Cardiac muscle cell (in vitro differentiated cells and primary cell): ENCODE data around the gene S100B. TPM values are rescaled to one million over a fixed set of nuclear protein-coding genes. Genes with fewer than 3 reads are reported as not detected.

Source experiments
- DNase-seq, 2 donors: peaks; one replicate each; pipeline versions ENCODE4 v3.0.0 to v3.0.0-alpha.2; 2010 to 2017; ENCODE audit warnings: low read depth in 1 of 2, low spot score in 1 of 2
- H3K27ac ChIP-seq: fragments of 200-600 bp; sonication (generic); 2 replicates; pipeline ENCODE4 v1.5.1; 2016
- H3K27me3 ChIP-seq: fragments of 200-600 bp; sonication (generic); 2 replicates; pipeline ENCODE4 v1.6.0; 2016; ENCODE audit warnings: control low read depth
- H3K36me3 ChIP-seq: fragments of 200-600 bp; sonication (generic); 2 replicates; pipeline ENCODE4 v1.5.1; 2016; ENCODE audit warnings: control low read depth
- H3K4me1 ChIP-seq: fragments of 200-600 bp; sonication (generic); 2 replicates; pipeline ENCODE4 v1.8.1; 2017; ENCODE audit warnings: low read depth, mild to moderate bottlenecking, mixed run types
- H3K4me3 ChIP-seq: fragments of 200-600 bp; sonication (generic); 2 replicates; pipeline ENCODE4 v1.5.1; 2016; ENCODE audit warnings: mild to moderate bottlenecking
- H3K9me3 ChIP-seq: fragments of 200-600 bp; sonication (generic); 2 replicates; pipeline ENCODE4 v1.5.1; 2017; ENCODE audit warnings: low read depth, mild to moderate bottlenecking, control low read depth
- CTCF ChIP-seq: IDR thresholded peaks from 2 replicates; pipeline ENCODE4 v1.5.1; 2012; ENCODE audit warnings: low read depth, mild to moderate bottlenecking, low read length
- polyA plus RNA-seq: library from polyadenylated mRNA; unstranded; fragments of >200 nt; fragmentation: Nextera tagmentation; extraction: Ambion mirVana; gene quantifications from 2 replicates; pipeline ENCODE4 v1.2.1, GENCODE V29; 2016
- total RNA-seq: library from RNA; depleted of rRNA; stranded (reverse); fragments of >200 nt; gene quantifications from 2 replicates; pipeline ENCODE4 v1.2.3, GENCODE V29; 2016

S100B gene
- total and polyA plus RNA-seq, 2 experiments from 2014 or later, result 0.16 to 0.21 TPM

- Histone ChIP-seq H3K4me3 (no peak overlapping the region), H3K4me1 (no peaks in the 10 kb centered on the region), H3K9me3 (no peaks in the 10 kb centered on the region), H3K27me3 (no peaks in the 10 kb centered on the region), H3K36me3 (no peaks in the 10 kb centered on the region), H3K27ac (no peak overlapping the region)
- no peak for DNase-seq
- no peak for TF ChIP-seq CTCF
These were observed 11.2 kb upstream of the S100B start for GRCh38 chr21:46616050-46616449.

- TF ChIP-seq CTCF, result no peak
- Histone ChIP-seq H3K36me3 (no peaks in the 10 kb centered on the region), H3K27me3 (no peaks in the 10 kb centered on the region), H3K4me1 (no peaks in the 10 kb centered on the region), H3K9me3 (no peaks in the 10 kb centered on the region), H3K27ac (no peak overlapping the region), H3K4me3 (no peak overlapping the region)
- no peak for DNase-seq
These were observed 8.5 kb upstream of the S100B start for GRCh38 chr21:46613391-46613790.

- Histone ChIP-seq H3K4me3 (no peak overlapping the region), H3K36me3 (no peaks in the 10 kb centered on the region), H3K4me1 (peaks cover 4% of the 10 kb centered on the region), H3K9me3 (no peaks in the 10 kb centered on the region), H3K27me3 (no peaks in the 10 kb centered on the region), H3K27ac (no peak overlapping the region)
- DNase-seq, result no peak
- no peak for TF ChIP-seq CTCF
These were observed 5.3 kb upstream of the S100B start for GRCh38 chr21:46610018-46610701.

- H3K36me3 ChIP-seq, result no peaks in the 10 kb centered on the region
- H3K9me3 ChIP-seq, result no peaks in the 10 kb centered on the region
- peaks cover 4% of the 10 kb centered on the region for H3K4me1 ChIP-seq
- no peak for DNase-seq
- no peak overlapping the region for H3K4me3 ChIP-seq
- H3K27ac ChIP-seq, result no peak overlapping the region
- TF ChIP-seq CTCF, result no peak
- H3K27me3 ChIP-seq, result peaks cover 2% of the 10 kb centered on the region
These were observed 3.8 kb upstream of the S100B start for GRCh38 chr21:46608672-46609111.

- H3K27ac ChIP-seq, result no peak overlapping the region
- no peak for TF ChIP-seq CTCF
- no peak overlapping the region for H3K4me3 ChIP-seq
- H3K36me3 ChIP-seq, result no peaks in the 10 kb centered on the region
- H3K4me1 ChIP-seq, result peaks cover 4% of the 10 kb centered on the region
- peaks cover 2% of the 10 kb centered on the region for H3K27me3 ChIP-seq
- no peak for DNase-seq
- H3K9me3 ChIP-seq, result no peaks in the 10 kb centered on the region
These were observed 2.8 kb upstream of the S100B start for GRCh38 chr21:46607636-46608035.
